ENCODE results near the gene RECQL. TPM values are rescaled to one million over a fixed set of nuclear protein-coding genes. Genes with fewer than 3 reads are reported as not detected.
A peak's percentile ranks its signal among the peaks of the same experiment; 100 is the strongest.

Gene RECQL
- total RNA-seq, 1 experiment from 2014 or later: 38.2 TPM

- ChIA-PET POLR2A (ENCODE audit: unreplicated experiment) (no interaction called here), CTCF (no interaction called here)
- no peak for TF ChIP-seq EZH2phosphoT487 (IDR thresholded peaks at IDR 0.05; ENCODE audit: borderline replicate concordance, low read length)
- no peak for TF ChIP-seq CTCF (conservative IDR thresholded peaks at IDR 0.05; ENCODE audit: low read depth, low read length)
- TF ChIP-seq EZH2 (IDR thresholded peaks at IDR 0.05; ENCODE audit: low read length, unreplicated experiment): no peak
- BruUV-seq (replicated peaks): no TSS peak
- no peaks in the 10 kb centered on the region for H3K9me2 ChIP-seq (replicated peaks; ENCODE audit: low read length)
- H2AFZ ChIP-seq (ENCODE audit: low read length): no peak overlapping the region
- H3K27me3 ChIP-seq (ENCODE audit: low read length): no peaks in the 10 kb centered on the region
- H3K36me3 ChIP-seq (ENCODE audit: low read depth, low read length): peaks cover 7% of the 10 kb centered on the region
- H3K4me2 ChIP-seq (ENCODE audit: low read length): no peak overlapping the region
- no peak overlapping the region for H3K27ac ChIP-seq (ENCODE audit: low read length)
- no peaks in the 10 kb centered on the region for H3F3A ChIP-seq (ENCODE audit: low read length, unreplicated experiment)
- intact Hi-C loops (cut with micrococcal nuclease): no loop called here
- ATAC-seq: no peak
- H3K9ac ChIP-seq (ENCODE audit: low read length): no peak overlapping the region
- H3K4me1 ChIP-seq (ENCODE audit: insufficient read depth, low read length): peaks cover 8% of the 10 kb centered on the region
- DNase-seq: no peak
- peaks cover 49% of the 10 kb centered on the region for H3K79me2 ChIP-seq (ENCODE audit: low read length)
- no peak overlapping the region for H3K4me3 ChIP-seq (ENCODE audit: low read length)
- H4K20me1 ChIP-seq (ENCODE audit: low read length): peaks cover 23% of the 10 kb centered on the region
- H3K9me3 ChIP-seq (ENCODE audit: low read length): no peaks in the 10 kb centered on the region
These were observed 6.4 kb upstream of the RECQL start for GRCh38 chr12:21507849-21508248.

DNA sequence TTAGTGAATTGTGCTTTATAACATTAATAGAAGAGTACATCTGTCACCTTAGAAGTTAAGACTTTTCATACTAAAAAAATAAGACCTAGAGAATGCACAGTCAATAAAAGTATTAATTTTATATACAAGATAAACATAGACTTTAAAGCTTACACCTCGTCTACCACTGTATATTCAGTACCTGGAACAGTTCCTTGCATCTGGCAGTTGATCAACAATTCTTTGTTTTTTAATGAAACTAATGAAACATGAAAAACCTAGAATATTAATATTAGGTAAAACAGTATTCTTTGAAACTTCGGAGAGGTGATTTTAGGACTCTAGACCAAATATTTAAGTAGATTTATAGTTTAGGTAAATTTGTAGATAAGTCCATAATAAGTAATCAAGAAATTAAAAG lies 4.5 kb upstream of the RECQL start:
- H3K9ac ChIP-seq (ENCODE audit: low read length): no peak overlapping the region
- ATAC-seq (no peak), DNase-seq (no peak)
- H4K20me1 ChIP-seq (ENCODE audit: low read length): peaks cover 26% of the 10 kb centered on the region
- H3K4me3 ChIP-seq (ENCODE audit: low read length): no peak overlapping the region
- H3K4me1 ChIP-seq (ENCODE audit: insufficient read depth, low read length): peaks cover 12% of the 10 kb centered on the region
- no peak overlapping the region for H2AFZ ChIP-seq (ENCODE audit: low read length)
- no peaks in the 10 kb centered on the region for H3F3A ChIP-seq (ENCODE audit: low read length, unreplicated experiment)
- no peaks in the 10 kb centered on the region for H3K27me3 ChIP-seq (ENCODE audit: low read length)
- no TSS peak for BruUV-seq (replicated peaks)
- ChIA-PET POLR2A (ENCODE audit: unreplicated experiment) (no interaction called here), CTCF (no interaction called here)
- H3K9me2 ChIP-seq (replicated peaks; ENCODE audit: low read length): no peaks in the 10 kb centered on the region
- H3K27ac ChIP-seq (ENCODE audit: low read length): no peak overlapping the region
- no peak overlapping the region for H3K4me2 ChIP-seq (ENCODE audit: low read length)
- TF ChIP-seq EZH2 (IDR thresholded peaks at IDR 0.05; ENCODE audit: low read length, unreplicated experiment) (no peak), EZH2phosphoT487 (IDR thresholded peaks at IDR 0.05; ENCODE audit: borderline replicate concordance, low read length) (no peak), CTCF (conservative IDR thresholded peaks at IDR 0.05; ENCODE audit: low read depth, low read length) (no peak)
- no peaks in the 10 kb centered on the region for H3K9me3 ChIP-seq (ENCODE audit: low read length)
- H3K36me3 ChIP-seq (ENCODE audit: low read depth, low read length): peaks cover 7% of the 10 kb centered on the region; the same call in 1 of the 2 replicates
- intact Hi-C loops (cut with micrococcal nuclease): no loop called here
- H3K79me2 ChIP-seq (ENCODE audit: low read length): peaks cover 64% of the 10 kb centered on the region

- TF ChIP-seq CTCF (conservative IDR thresholded peaks at IDR 0.05; ENCODE audit: low read depth, low read length) (no peak), EZH2phosphoT487 (IDR thresholded peaks at IDR 0.05; ENCODE audit: borderline replicate concordance, low read length) (no peak), EZH2 (IDR thresholded peaks at IDR 0.05; ENCODE audit: low read length, unreplicated experiment) (no peak)
- no peaks in the 10 kb centered on the region for H3K9me2 ChIP-seq (replicated peaks; ENCODE audit: low read length)
- H3K27ac ChIP-seq (ENCODE audit: low read length): no peak overlapping the region
- H3K36me3 ChIP-seq (ENCODE audit: low read depth, low read length): peaks cover 4% of the 10 kb centered on the region; the same call in 1 of the 2 replicates
- POLR2A ChIA-PET (ENCODE audit: unreplicated experiment): no interaction called here
- H4K20me1 ChIP-seq (ENCODE audit: low read length): peaks cover 26% of the 10 kb centered on the region
- no peak overlapping the region for H2AFZ ChIP-seq (ENCODE audit: low read length)
- H3K9ac ChIP-seq (ENCODE audit: low read length): peak overlapping the region; percentile 97
- peak overlapping the region; percentile 97 for H3K4me2 ChIP-seq (ENCODE audit: low read length)
- no peaks in the 10 kb centered on the region for H3F3A ChIP-seq (ENCODE audit: low read length, unreplicated experiment)
- no peaks in the 10 kb centered on the region for H3K9me3 ChIP-seq (ENCODE audit: low read length)
- H3K4me3 ChIP-seq (ENCODE audit: low read length): peak overlapping the region; percentile 95
- no peak for ATAC-seq
- no peak for DNase-seq
- TSS peak; percentile 35 for BruUV-seq (replicated peaks)
- intact Hi-C loops (cut with micrococcal nuclease): no loop called here
- peaks cover 19% of the 10 kb centered on the region for H3K4me1 ChIP-seq (ENCODE audit: insufficient read depth, low read length)
- CTCF ChIA-PET: no interaction called here
- no peaks in the 10 kb centered on the region for H3K27me3 ChIP-seq (ENCODE audit: low read length)
- peaks cover 74% of the 10 kb centered on the region for H3K79me2 ChIP-seq (ENCODE audit: low read length)
These were observed 1.4 kb upstream of the RECQL start for GRCh38 chr12:21502872-21503271.
